Measurements from ENCODE around the gene ULK2. TPM values are rescaled to one million over a fixed set of nuclear protein-coding genes. Genes with fewer than 3 reads are reported as not detected.

The ULK2 gene
- total RNA-seq, 1 experiment from 2014 or later = 22.8 TPM

DNA sequence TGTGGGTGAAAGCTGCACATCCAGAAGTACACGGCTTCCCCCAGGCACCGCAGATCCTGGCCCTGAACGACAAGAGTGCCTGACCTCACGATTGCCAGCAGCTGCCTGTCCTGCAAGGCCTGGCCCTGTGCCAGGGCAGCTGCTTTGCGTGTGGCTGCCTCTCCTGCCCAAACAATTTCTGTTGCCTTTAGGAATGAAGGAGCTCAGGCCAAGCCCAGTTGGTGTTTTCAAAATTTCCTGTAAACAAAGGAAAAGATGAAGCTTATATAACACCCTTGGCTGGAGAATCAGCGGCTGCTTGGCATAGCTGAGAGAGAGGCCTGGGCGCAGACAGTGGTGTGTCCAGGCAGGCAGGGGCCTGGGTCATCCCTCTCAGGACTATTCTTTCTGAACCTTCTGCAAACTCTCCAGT is 139.6 kb downstream of the ULK2 start:
- H3K27ac ChIP-seq (ENCODE audit: low read length) = no peak overlapping the region
- ChIA-PET POLR2A (no interaction called here), CTCF (interaction anchor here (0.6 kb wide), 1 partner anchor 106 kb away, joined by 3 read pairs; no protein-coding TSS in a partner anchor)
- in situ Hi-C loops (cut with HindIII; ENCODE audit: low pct_unique_long_range_greater_than_20kb, low sequenced_read_pairs) = no loop called here
- H3K27me3 ChIP-seq (ENCODE audit: control insufficient read depth, insufficient read depth, low read length) = no peaks in the 10 kb centered on the region
- TF ChIP-seq SIN3A (IDR thresholded peaks at IDR 0.05; ENCODE audit: borderline replicate concordance, insufficient read depth, low read depth, low read length) = no peak
- TF ChIP-seq, protein P1, sequence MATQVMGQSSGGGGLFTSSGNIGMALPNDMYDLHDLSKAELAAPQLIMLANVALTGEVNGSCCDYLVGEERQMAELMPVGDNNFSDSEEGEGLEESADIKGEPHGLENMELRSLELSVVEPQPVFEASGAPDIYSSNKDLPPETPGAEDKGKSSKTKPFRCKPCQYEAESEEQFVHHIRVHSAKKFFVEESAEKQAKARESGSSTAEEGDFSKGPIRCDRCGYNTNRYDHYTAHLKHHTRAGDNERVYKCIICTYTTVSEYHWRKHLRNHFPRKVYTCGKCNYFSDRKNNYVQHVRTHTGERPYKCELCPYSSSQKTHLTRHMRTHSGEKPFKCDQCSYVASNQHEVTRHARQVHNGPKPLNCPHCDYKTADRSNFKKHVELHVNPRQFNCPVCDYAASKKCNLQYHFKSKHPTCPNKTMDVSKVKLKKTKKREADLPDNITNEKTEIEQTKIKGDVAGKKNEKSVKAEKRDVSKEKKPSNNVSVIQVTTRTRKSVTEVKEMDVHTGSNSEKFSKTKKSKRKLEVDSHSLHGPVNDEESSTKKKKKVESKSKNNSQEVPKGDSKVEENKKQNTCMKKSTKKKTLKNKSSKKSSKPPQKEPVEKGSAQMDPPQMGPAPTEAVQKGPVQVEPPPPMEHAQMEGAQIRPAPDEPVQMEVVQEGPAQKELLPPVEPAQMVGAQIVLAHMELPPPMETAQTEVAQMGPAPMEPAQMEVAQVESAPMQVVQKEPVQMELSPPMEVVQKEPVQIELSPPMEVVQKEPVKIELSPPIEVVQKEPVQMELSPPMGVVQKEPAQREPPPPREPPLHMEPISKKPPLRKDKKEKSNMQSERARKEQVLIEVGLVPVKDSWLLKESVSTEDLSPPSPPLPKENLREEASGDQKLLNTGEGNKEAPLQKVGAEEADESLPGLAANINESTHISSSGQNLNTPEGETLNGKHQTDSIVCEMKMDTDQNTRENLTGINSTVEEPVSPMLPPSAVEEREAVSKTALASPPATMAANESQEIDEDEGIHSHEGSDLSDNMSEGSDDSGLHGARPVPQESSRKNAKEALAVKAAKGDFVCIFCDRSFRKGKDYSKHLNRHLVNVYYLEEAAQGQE (IDR thresholded peaks at IDR 0.05; ENCODE audit: insufficient read depth in 1 of 2, low read depth in 2 of 2, low read length in 1 of 2) = no peak
- no peak for TF ChIP-seq TCF7L2 (IDR thresholded peaks at IDR 0.05; ENCODE audit: low read depth, low read length)
- TF ChIP-seq POLR2AphosphoS5 (IDR thresholded peaks at IDR 0.05; ENCODE audit: low read depth, low read length) = no peak
- no peak for TF ChIP-seq CTCF (IDR thresholded peaks at IDR 0.05)
- ATAC-seq = peak; percentile 66; the same call in 1 of the 2 replicates
- intact Hi-C loops (cut with micrococcal nuclease; ENCODE audit: unreplicated experiment) = no loop called here
- no peaks in the 10 kb centered on the region; the same call in 1 of the 2 replicates for H3K4me1 ChIP-seq (ENCODE audit: control insufficient read depth, insufficient read depth, low read length)
- H3K4me3 ChIP-seq (ENCODE audit: low read depth in 2 of 2, low read length in 2 of 2) = no peak overlapping the region
- BruUV-seq (replicated peaks) = no TSS peak
- no peaks in the 10 kb centered on the region for H3K9me3 ChIP-seq (ENCODE audit: control insufficient read depth, insufficient read depth, low read depth, low read length)
- DNase-seq (ENCODE audit: low read depth, low spot score) = no peak
- no peaks in the 10 kb centered on the region for H3K36me3 ChIP-seq (ENCODE audit: control insufficient read depth, insufficient read depth, low read length)

GRCh38 chr17:19727501-19728078 is 140.1 kb downstream of the ULK2 start:
- in situ Hi-C loops (cut with HindIII; ENCODE audit: low pct_unique_long_range_greater_than_20kb, low sequenced_read_pairs) (no loop called here), intact Hi-C loops (cut with micrococcal nuclease; ENCODE audit: unreplicated experiment) (no loop called here)
- ATAC-seq (0 out of 2 replicates have a peak, but pooled peaks have one; percentile 13), DNase-seq (ENCODE audit: low read depth, low spot score) (no peak)
- TF ChIP-seq, protein P1 (IDR thresholded peaks at IDR 0.05; ENCODE audit: insufficient read depth in 1 of 2, low read depth in 2 of 2, low read length in 1 of 2) = no peak
- TF ChIP-seq SIN3A (IDR thresholded peaks at IDR 0.05; ENCODE audit: borderline replicate concordance, insufficient read depth, low read depth, low read length) (no peak), CTCF (IDR thresholded peaks at IDR 0.05) (no peak), POLR2AphosphoS5 (IDR thresholded peaks at IDR 0.05; ENCODE audit: low read depth, low read length) (no peak), TCF7L2 (IDR thresholded peaks at IDR 0.05; ENCODE audit: low read depth, low read length) (no peak)
- POLR2A ChIA-PET = no interaction called here
- H3K36me3 ChIP-seq (ENCODE audit: control insufficient read depth, insufficient read depth, low read length) = no peaks in the 10 kb centered on the region
- CTCF ChIA-PET = interaction anchor here (0.6 to 0.7 kb wide), 2 partner anchors 106 to 161 kb away, joined by 3 read pairs; no protein-coding TSS in a partner anchor
- no peak overlapping the region for H3K4me3 ChIP-seq (ENCODE audit: low read depth in 2 of 2, low read length in 2 of 2)
- BruUV-seq (replicated peaks) = no TSS peak
- H3K27ac ChIP-seq (ENCODE audit: low read length) = no peak overlapping the region
- H3K27me3 ChIP-seq (ENCODE audit: control insufficient read depth, insufficient read depth, low read length) = no peaks in the 10 kb centered on the region
- H3K9me3 ChIP-seq (ENCODE audit: control insufficient read depth, insufficient read depth, low read depth, low read length) = no peaks in the 10 kb centered on the region
- no peaks in the 10 kb centered on the region; the same call in 1 of the 2 replicates for H3K4me1 ChIP-seq (ENCODE audit: control insufficient read depth, insufficient read depth, low read length)

Data from Panc1 (cell line).